Neural progenitor cell (in vitro differentiated cells): ENCODE measurements around the gene RSAD2. TPM values are rescaled to one million over a fixed set of nuclear protein-coding genes. Genes with fewer than 3 reads are reported as not detected.

ENCODE experiments used
- DNase-seq: peaks from one replicate; pipeline ENCODE4 v3.0.0-alpha.2; 2016; ENCODE audit warnings: low spot score
- H2AFZ ChIP-seq: fragments of 200-600 bp; sonication (generic); replicated peaks from 2 replicates; pipeline ENCODE4 v1.6.1; 2016; ENCODE audit warnings: antibody characterized with exemption
- H3F3A ChIP-seq: fragments of 200-600 bp; sonication (generic); 2 replicates; pipeline ENCODE4 v1.6.1; 2016; ENCODE audit warnings: antibody characterized with exemption, low read depth
- H3K27ac ChIP-seq: fragments of 200-600 bp; sonication (generic); 2 replicates; pipeline ENCODE4 v1.5.1; 2016; ENCODE audit warnings: mild to moderate bottlenecking
- H3K27me3 ChIP-seq: fragments of 200-600 bp; sonication (generic); 2 replicates; pipeline ENCODE4 v1.6.1; 2016; ENCODE audit warnings: mild to moderate bottlenecking, moderate library complexity
- H3K36me3 ChIP-seq: fragments of 200-600 bp; sonication (generic); 2 replicates; pipeline ENCODE4 v1.5.1; 2016
- H3K4me1 ChIP-seq: fragments of 200-600 bp; sonication (generic); 2 replicates; pipeline ENCODE4 v1.6.1; 2016; ENCODE audit warnings: mixed run types
- H3K4me2 ChIP-seq: fragments of 200-600 bp; sonication (generic); 2 replicates; pipeline ENCODE4 v1.6.1; 2016
- H3K4me3 ChIP-seq: fragments of 200-600 bp; sonication (generic); 2 replicates; pipeline ENCODE4 v1.5.1; 2016
- H3K79me2 ChIP-seq: fragments of 200-600 bp; sonication (generic); 2 replicates; pipeline ENCODE4 v1.6.1; 2016; ENCODE audit warnings: low read depth
- H3K9ac ChIP-seq: fragments of 200-600 bp; sonication (generic); 2 replicates; pipeline ENCODE4 v1.6.1; 2016
- H3K9me3 ChIP-seq: fragments of 200-600 bp; sonication (generic); 2 replicates; pipeline ENCODE4 v1.5.1; 2016; ENCODE audit warnings: low read depth
- H4K20me1 ChIP-seq: fragments of 200-600 bp; sonication (generic); 2 replicates; pipeline ENCODE4 v1.6.1; 2016; ENCODE audit warnings: low read depth
- H3K27ac Mint-ChIP-seq: 3 replicates; pipeline ENCODE4 v1.8.0; 2021; ENCODE audit warnings: mixed read lengths
- H3K27me3 Mint-ChIP-seq: 2 replicates; pipeline ENCODE4 v1.8.0; 2022; ENCODE audit warnings: low read depth, mild to moderate bottlenecking, inconsistent platforms, moderate library complexity, mixed read lengths; ENCODE audit not compliant: insufficient read depth
- H3K36me3 Mint-ChIP-seq: 3 replicates; pipeline ENCODE4 v1.8.0; 2021; ENCODE audit warnings: mixed read lengths
- H3K4me1 Mint-ChIP-seq: 3 replicates; pipeline ENCODE4 v1.8.0; 2021; ENCODE audit warnings: mixed read lengths
- H3K4me3 Mint-ChIP-seq: 3 replicates; pipeline ENCODE4 v1.8.0; 2021; ENCODE audit warnings: mild to moderate bottlenecking, moderate library complexity, mixed read lengths
- H3K9me3 Mint-ChIP-seq: 3 replicates; pipeline ENCODE4 v1.8.0; 2020; ENCODE audit warnings: mixed read lengths
- EZH2 ChIP-seq: fragments of 200-600 bp; sonication (generic); IDR thresholded peaks from 2 replicates; pipeline ENCODE4 v1.6.1; 2017; ENCODE audit warnings: antibody characterized with exemption, mild to moderate bottlenecking, moderate library complexity
- EZH2phosphoT487 ChIP-seq: fragments of 200-600 bp; sonication (generic); IDR thresholded peaks from 2 replicates; pipeline ENCODE4 v1.6.1; 2017; ENCODE audit warnings: antibody characterized with exemption
- total RNA-seq: library from RNA; depleted of rRNA; stranded (reverse); fragments of >200 nt; gene quantifications from 2 replicates; pipeline ENCODE4 v1.2.3, GENCODE V29; 2015; ENCODE audit warnings: low replicate concordance
- TF ChIP-seq, protein P1 (sequence below): fragments of 200-600 bp; sonication (generic); IDR thresholded peaks from 2 replicates; pipeline ENCODE4 v1.5.1; 2017; ENCODE audit warnings: antibody characterized with exemption, mild to moderate bottlenecking

RSAD2 gene
- total RNA-seq, 1 donor from 2014 or later: not detected

DNA sequence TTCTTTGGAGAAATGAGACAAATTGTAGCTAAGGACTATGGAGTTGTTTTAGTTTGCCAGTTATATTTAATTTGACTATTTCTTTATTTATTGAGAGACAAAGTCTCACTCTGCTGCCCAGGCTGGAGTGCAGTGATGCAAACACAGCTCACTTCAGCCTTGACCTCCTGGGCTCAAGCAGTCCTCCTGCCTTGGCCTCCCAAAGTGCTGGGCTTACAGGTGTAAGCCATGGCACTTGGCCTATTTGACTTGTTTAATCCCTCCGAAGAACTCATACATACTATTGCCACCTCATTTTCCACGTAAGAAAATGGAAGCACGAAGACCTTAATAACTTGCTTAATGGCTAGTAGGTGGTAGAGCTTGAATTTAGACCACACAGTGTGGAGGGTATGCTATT lies 38.6 kb downstream of the RSAD2 start:
- peaks cover 6% of the 10 kb centered on the region for H3K27me3 Mint-ChIP-seq
- Histone ChIP-seq H3K9ac (no peak overlapping the region), H3K27me3 (peaks cover 48% of the 10 kb centered on the region), H2AFZ (no peak overlapping the region), H3K4me1 (peaks cover 9% of the 10 kb centered on the region), H3K9me3 (no peaks in the 10 kb centered on the region), H3K4me2 (no peak overlapping the region), H3K4me3 (no peak overlapping the region), H4K20me1 (peaks cover 25% of the 10 kb centered on the region), H3K27ac (no peak overlapping the region), H3F3A (no peaks in the 10 kb centered on the region), H3K79me2 (peaks cover 5% of the 10 kb centered on the region), H3K36me3 (no peaks in the 10 kb centered on the region)
- TF ChIP-seq EZH2: no peak
- no peak for TF ChIP-seq EZH2phosphoT487
- TF ChIP-seq, protein P1, sequence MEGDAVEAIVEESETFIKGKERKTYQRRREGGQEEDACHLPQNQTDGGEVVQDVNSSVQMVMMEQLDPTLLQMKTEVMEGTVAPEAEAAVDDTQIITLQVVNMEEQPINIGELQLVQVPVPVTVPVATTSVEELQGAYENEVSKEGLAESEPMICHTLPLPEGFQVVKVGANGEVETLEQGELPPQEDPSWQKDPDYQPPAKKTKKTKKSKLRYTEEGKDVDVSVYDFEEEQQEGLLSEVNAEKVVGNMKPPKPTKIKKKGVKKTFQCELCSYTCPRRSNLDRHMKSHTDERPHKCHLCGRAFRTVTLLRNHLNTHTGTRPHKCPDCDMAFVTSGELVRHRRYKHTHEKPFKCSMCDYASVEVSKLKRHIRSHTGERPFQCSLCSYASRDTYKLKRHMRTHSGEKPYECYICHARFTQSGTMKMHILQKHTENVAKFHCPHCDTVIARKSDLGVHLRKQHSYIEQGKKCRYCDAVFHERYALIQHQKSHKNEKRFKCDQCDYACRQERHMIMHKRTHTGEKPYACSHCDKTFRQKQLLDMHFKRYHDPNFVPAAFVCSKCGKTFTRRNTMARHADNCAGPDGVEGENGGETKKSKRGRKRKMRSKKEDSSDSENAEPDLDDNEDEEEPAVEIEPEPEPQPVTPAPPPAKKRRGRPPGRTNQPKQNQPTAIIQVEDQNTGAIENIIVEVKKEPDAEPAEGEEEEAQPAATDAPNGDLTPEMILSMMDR: no peak
- H3K9me3 Mint-ChIP-seq: peaks cover 2% of the 10 kb centered on the region
- H3K4me1 Mint-ChIP-seq: peaks cover 25% of the 10 kb centered on the region
- H3K4me3 Mint-ChIP-seq: peak overlapping the region; percentile 85
- H3K27ac Mint-ChIP-seq: no peak overlapping the region
- no peak for DNase-seq
- peaks cover 11% of the 10 kb centered on the region for H3K36me3 Mint-ChIP-seq

DNA sequence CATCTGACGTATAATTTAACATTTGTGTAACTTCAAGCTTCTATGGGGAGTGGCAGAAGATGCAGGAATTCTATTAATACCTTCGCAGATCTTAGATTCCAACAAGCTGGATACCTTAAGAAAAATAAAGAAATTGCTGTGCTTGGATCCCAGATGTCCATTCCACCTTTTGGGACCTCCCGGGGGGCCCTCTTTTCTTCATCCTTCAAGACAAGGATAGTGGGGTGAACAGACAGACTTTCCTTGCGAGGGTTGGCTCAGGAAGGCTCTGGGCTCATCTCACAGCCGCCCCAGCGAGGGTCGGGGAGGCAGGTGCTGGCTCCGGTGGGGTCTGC lies 39.1 kb downstream of the RSAD2 start:
- H3K27ac ChIP-seq: no peak overlapping the region
- H3K9me3 Mint-ChIP-seq: peaks cover 2% of the 10 kb centered on the region
- no peak overlapping the region for H3K9ac ChIP-seq

DNA sequence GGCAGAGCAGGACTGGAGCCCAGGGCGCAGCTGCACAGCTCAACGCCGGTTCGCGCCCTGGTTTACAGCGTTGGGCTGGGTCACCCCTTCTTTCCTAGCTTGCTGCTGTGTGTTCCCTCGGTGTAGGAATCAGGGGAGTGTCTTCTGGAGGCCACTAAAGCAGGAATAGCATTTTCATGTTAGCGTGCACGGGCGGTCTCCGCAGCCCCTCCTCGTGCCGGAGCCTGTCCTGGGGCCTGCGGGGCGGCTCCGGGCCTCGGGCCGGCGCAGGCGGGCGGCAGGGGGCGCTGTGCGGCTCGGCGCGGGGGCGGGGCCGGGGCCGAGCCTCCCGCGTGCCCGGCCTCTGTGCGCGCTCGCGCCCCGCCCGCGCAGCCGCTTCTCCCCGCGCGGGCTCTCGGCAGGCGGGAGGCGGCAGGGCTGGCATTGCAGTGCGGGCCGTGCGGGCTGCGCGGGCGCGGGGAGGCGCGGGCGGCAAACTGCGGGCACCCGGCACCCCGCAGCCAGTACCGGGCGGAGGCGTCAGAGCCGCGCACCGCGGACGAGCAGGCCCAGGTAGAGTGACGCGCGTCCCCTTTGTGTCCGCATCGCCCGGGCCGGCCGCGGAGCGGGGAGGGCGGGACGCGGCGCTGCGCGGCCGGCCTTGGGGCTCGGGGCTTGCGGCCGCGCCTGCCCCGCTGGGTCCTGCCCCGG lies 39.6 kb downstream of the RSAD2 start, which contains the start of gene RNF144A:
RNF144A (plus strand) TSS at position 342 of the 690 bp plus-strand sequence. CDS start 79,515 bp downstream, outside the sequence.
- Mint-ChIP-seq H3K27ac (peak within 1 kb of the TSS; percentile 42), H3K9me3 (peaks cover 2% of the 10 kb centered on the region), H3K4me3 (peak within 1 kb of the TSS; percentile 87), H3K27me3 (peaks cover 7% of the 10 kb centered on the region), H3K4me1 (peaks cover 35% of the 10 kb centered on the region), H3K36me3 (peaks cover 11% of the 10 kb centered on the region)
- H3K9me3 ChIP-seq: no peaks in the 10 kb centered on the region
- peaks cover 30% of the 10 kb centered on the region for H4K20me1 ChIP-seq
- peaks cover 48% of the 10 kb centered on the region for H3K27me3 ChIP-seq
- H3K4me1 ChIP-seq: peaks cover 9% of the 10 kb centered on the region
- DNase-seq: peak; percentile 88
- H3K79me2 ChIP-seq: peaks cover 9% of the 10 kb centered on the region
- H2AFZ ChIP-seq: peak within 1 kb of the TSS; percentile 100
- no peak within 1 kb of the TSS for H3K9ac ChIP-seq
- TF ChIP-seq EZH2 (no peak), EZH2phosphoT487 (no peak)
- TF ChIP-seq, protein P1: peak; percentile 47
- peak within 1 kb of the TSS; percentile 77 for H3K4me3 ChIP-seq
- no peaks in the 10 kb centered on the region for H3F3A ChIP-seq
- H3K27ac ChIP-seq: no peak within 1 kb of the TSS
- H3K36me3 ChIP-seq: no peaks in the 10 kb centered on the region
- peak within 1 kb of the TSS; percentile 99 for H3K4me2 ChIP-seq

More for the DNA sequence above, 39.1 kb downstream of the RSAD2 start:
- Histone ChIP-seq H2AFZ (peak overlapping the region; percentile 100), H3K4me1 (peaks cover 9% of the 10 kb centered on the region), H3K4me3 (peak overlapping the region; percentile 77), H3K36me3 (no peaks in the 10 kb centered on the region), H3F3A (no peaks in the 10 kb centered on the region), H4K20me1 (peaks cover 29% of the 10 kb centered on the region), H3K79me2 (peaks cover 9% of the 10 kb centered on the region), H3K27me3 (peaks cover 48% of the 10 kb centered on the region), H3K4me2 (peak overlapping the region; percentile 88), H3K9me3 (no peaks in the 10 kb centered on the region)
- TF ChIP-seq EZH2phosphoT487 (no peak), EZH2 (no peak)
- TF ChIP-seq, protein P1: no peak
- H3K4me1 Mint-ChIP-seq: peaks cover 29% of the 10 kb centered on the region
- no peak overlapping the region for H3K27ac Mint-ChIP-seq
- peaks cover 11% of the 10 kb centered on the region for H3K36me3 Mint-ChIP-seq
- H3K4me3 Mint-ChIP-seq: peak overlapping the region; percentile 85
- DNase-seq: no peak
- H3K27me3 Mint-ChIP-seq: peaks cover 5% of the 10 kb centered on the region
